ENCODE measurements around the gene SETDB1.
"Not testable (repeated sequence)": the region's sequence is repeated elsewhere in the genome, so short reads cannot be mapped to it uniquely, and the experiment has no call there.

Gene SETDB1

GRCh38 chr1:150905301-150905700, 20.9 kb upstream of the SETDB1 start:
- Histone ChIP-seq H3K36me3 (ENCODE audit: control insufficient read depth, insufficient read depth, low read length) (no peaks in the 10 kb centered on the region), H3K9ac (ENCODE audit: low read depth, low read length) (no peak overlapping the region), H3K4me3 (ENCODE audit: low read depth, low read length) (no peak overlapping the region), H3K4me1 (ENCODE audit: control insufficient read depth, insufficient read depth, low read length) (no peaks in the 10 kb centered on the region), H3K27me3 (ENCODE audit: control insufficient read depth, insufficient read depth, low read length) (no peaks in the 10 kb centered on the region), H3K9me3 (ENCODE audit: control insufficient read depth, insufficient read depth, low read length) (no peaks in the 10 kb centered on the region)

- no peak overlapping the region for H3K9ac ChIP-seq (ENCODE audit: low read depth, low read length)
- H3K4me3 ChIP-seq (ENCODE audit: low read depth, low read length), result no peak overlapping the region
- no peaks in the 10 kb centered on the region for H3K36me3 ChIP-seq (ENCODE audit: control insufficient read depth, insufficient read depth, low read length)
- H3K27me3 ChIP-seq (ENCODE audit: control insufficient read depth, insufficient read depth, low read length), result no peaks in the 10 kb centered on the region
- H3K9me3 ChIP-seq (ENCODE audit: control insufficient read depth, insufficient read depth, low read length), result no peaks in the 10 kb centered on the region
- no peaks in the 10 kb centered on the region for H3K4me1 ChIP-seq (ENCODE audit: control insufficient read depth, insufficient read depth, low read length)
These were observed 19.8 kb upstream of the SETDB1 start for GRCh38 chr1:150906329-150906728.

GRCh38 chr1:150906813-150907212, 19.4 kb upstream of the SETDB1 start:
- H3K4me1 ChIP-seq (ENCODE audit: control insufficient read depth, insufficient read depth, low read length), result no peaks in the 10 kb centered on the region
- H3K9me3 ChIP-seq (ENCODE audit: control insufficient read depth, insufficient read depth, low read length), result no peaks in the 10 kb centered on the region
- H3K27me3 ChIP-seq (ENCODE audit: control insufficient read depth, insufficient read depth, low read length), result no peaks in the 10 kb centered on the region
- H3K4me3 ChIP-seq (ENCODE audit: low read depth, low read length), result no peak overlapping the region
- H3K9ac ChIP-seq (ENCODE audit: low read depth, low read length), result no peak overlapping the region
- H3K36me3 ChIP-seq (ENCODE audit: control insufficient read depth, insufficient read depth, low read length), result no peaks in the 10 kb centered on the region

- H3K36me3 ChIP-seq (ENCODE audit: control insufficient read depth, insufficient read depth, low read length), result no peaks in the 10 kb centered on the region
These were observed 16.5 kb upstream of the SETDB1 start for GRCh38 chr1:150909585-150910180.

DNA sequence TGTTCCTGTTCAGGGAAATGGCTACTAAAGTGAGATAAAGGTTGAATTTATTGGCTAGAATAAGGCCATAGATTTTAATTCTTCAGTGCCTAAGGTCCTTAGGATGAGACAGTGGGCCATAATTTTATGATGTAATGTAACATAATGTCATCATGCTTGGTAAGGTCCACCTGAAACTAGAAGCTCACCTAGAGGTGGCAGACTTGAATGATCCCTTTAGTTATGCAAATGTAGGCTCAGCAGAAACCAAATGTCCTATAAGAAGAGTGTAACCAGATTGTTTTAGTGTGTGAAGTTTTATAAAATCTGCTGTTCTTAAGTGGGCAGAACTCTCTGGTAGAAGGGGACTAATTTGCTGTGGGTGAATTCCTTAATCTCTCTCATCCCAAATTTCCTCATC, 13.5 kb upstream of the SETDB1 start:
- no peaks in the 10 kb centered on the region for H3K36me3 ChIP-seq (ENCODE audit: control insufficient read depth, insufficient read depth, low read length)

More at GRCh38 chr1:150909585-150910180, 16.5 kb upstream of the SETDB1 start:
- H3K27me3 ChIP-seq (ENCODE audit: control insufficient read depth, insufficient read depth, low read length), result no peaks in the 10 kb centered on the region
- no peaks in the 10 kb centered on the region for H3K9me3 ChIP-seq (ENCODE audit: control insufficient read depth, insufficient read depth, low read length)
- H3K9ac ChIP-seq (ENCODE audit: low read depth, low read length), result no peak overlapping the region
- H3K4me3 ChIP-seq (ENCODE audit: low read depth, low read length), result no peak overlapping the region
- H3K4me1 ChIP-seq (ENCODE audit: control insufficient read depth, insufficient read depth, low read length), result peaks cover 5% of the 10 kb centered on the region

GRCh38 chr1:150917387-150917786, 8.8 kb upstream of the SETDB1 start:
- H3K4me3 ChIP-seq (ENCODE audit: low read depth, low read length), result no peak overlapping the region
- peaks cover 6% of the 10 kb centered on the region for H3K4me1 ChIP-seq (ENCODE audit: control insufficient read depth, insufficient read depth, low read length)
- H3K27me3 ChIP-seq (ENCODE audit: control insufficient read depth, insufficient read depth, low read length), result no peaks in the 10 kb centered on the region
- no peaks in the 10 kb centered on the region for H3K9me3 ChIP-seq (ENCODE audit: control insufficient read depth, insufficient read depth, low read length)
- no peaks in the 10 kb centered on the region for H3K36me3 ChIP-seq (ENCODE audit: control insufficient read depth, insufficient read depth, low read length)
- H3K9ac ChIP-seq (ENCODE audit: low read depth, low read length), result no peak overlapping the region

More for the DNA sequence above, 13.5 kb upstream of the SETDB1 start:
- Histone ChIP-seq H3K4me1 (ENCODE audit: control insufficient read depth, insufficient read depth, low read length) (peaks cover 5% of the 10 kb centered on the region), H3K9me3 (ENCODE audit: control insufficient read depth, insufficient read depth, low read length) (no peaks in the 10 kb centered on the region), H3K27me3 (ENCODE audit: control insufficient read depth, insufficient read depth, low read length) (no peaks in the 10 kb centered on the region), H3K4me3 (ENCODE audit: low read depth, low read length) (no peak overlapping the region), H3K9ac (ENCODE audit: low read depth, low read length) (no peak overlapping the region)

DNA sequence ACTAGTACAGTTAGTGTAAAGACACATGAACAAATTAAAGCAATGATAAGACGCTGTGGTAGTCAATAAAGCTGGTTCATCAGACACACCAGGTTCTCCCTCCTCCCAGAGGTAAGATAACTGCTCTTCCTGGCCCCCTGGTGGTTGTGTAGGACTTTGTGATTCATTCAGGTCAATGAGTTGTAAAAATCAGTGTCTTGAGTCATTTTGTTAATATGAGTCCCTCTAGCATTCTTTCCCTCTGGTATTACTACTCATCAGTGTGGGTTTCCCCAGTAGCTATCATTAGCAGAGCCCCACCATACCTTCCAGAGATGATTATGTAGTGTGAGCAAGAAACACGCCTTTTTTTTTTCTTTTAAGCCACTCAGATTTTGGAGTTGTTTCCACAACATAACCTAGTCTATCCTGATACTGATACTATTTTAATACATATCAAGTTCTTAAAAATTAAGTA, 3.6 kb upstream of the SETDB1 start:
- peaks cover 2% of the 10 kb centered on the region for H3K4me1 ChIP-seq (ENCODE audit: control insufficient read depth, insufficient read depth, low read length)
- no peaks in the 10 kb centered on the region for H3K36me3 ChIP-seq (ENCODE audit: control insufficient read depth, insufficient read depth, low read length)
- H3K9ac ChIP-seq (ENCODE audit: low read depth, low read length), result no peak overlapping the region
- no peaks in the 10 kb centered on the region for H3K9me3 ChIP-seq (ENCODE audit: control insufficient read depth, insufficient read depth, low read length)
- no peaks in the 10 kb centered on the region for H3K27me3 ChIP-seq (ENCODE audit: control insufficient read depth, insufficient read depth, low read length)
- no peak overlapping the region for H3K4me3 ChIP-seq (ENCODE audit: low read depth, low read length)

- H3K9ac ChIP-seq (ENCODE audit: low read depth, low read length), result no peak overlapping the region
- H3K27me3 ChIP-seq (ENCODE audit: control insufficient read depth, insufficient read depth, low read length), result no peaks in the 10 kb centered on the region
- H3K4me1 ChIP-seq (ENCODE audit: control insufficient read depth, insufficient read depth, low read length), result peaks cover 2% of the 10 kb centered on the region
- H3K9me3 ChIP-seq (ENCODE audit: control insufficient read depth, insufficient read depth, low read length), result no peaks in the 10 kb centered on the region
- H3K36me3 ChIP-seq (ENCODE audit: control insufficient read depth, insufficient read depth, low read length), result peaks cover 6% of the 10 kb centered on the region
- no peak overlapping the region for H3K4me3 ChIP-seq (ENCODE audit: low read depth, low read length)
These were observed 1.1 kb upstream of the SETDB1 start for GRCh38 chr1:150925080-150925479.

GRCh38 chr1:150927624-150928023, 1.5 kb downstream of the SETDB1 start:
- Histone ChIP-seq H3K9me3 (ENCODE audit: control insufficient read depth, insufficient read depth, low read length) (no peaks in the 10 kb centered on the region), H3K27me3 (ENCODE audit: control insufficient read depth, insufficient read depth, low read length) (no peaks in the 10 kb centered on the region), H3K4me1 (ENCODE audit: control insufficient read depth, insufficient read depth, low read length) (no peaks in the 10 kb centered on the region), H3K36me3 (ENCODE audit: control insufficient read depth, insufficient read depth, low read length) (peaks cover 9% of the 10 kb centered on the region), H3K4me3 (ENCODE audit: low read depth, low read length) (no peak overlapping the region), H3K9ac (ENCODE audit: low read depth, low read length) (no peak overlapping the region)

GRCh38 chr1:150928286-150928685, 2.1 kb downstream of the SETDB1 start:
- peaks cover 9% of the 10 kb centered on the region for H3K36me3 ChIP-seq (ENCODE audit: control insufficient read depth, insufficient read depth, low read length)
- no peak overlapping the region for H3K4me3 ChIP-seq (ENCODE audit: low read depth, low read length)

DNA sequence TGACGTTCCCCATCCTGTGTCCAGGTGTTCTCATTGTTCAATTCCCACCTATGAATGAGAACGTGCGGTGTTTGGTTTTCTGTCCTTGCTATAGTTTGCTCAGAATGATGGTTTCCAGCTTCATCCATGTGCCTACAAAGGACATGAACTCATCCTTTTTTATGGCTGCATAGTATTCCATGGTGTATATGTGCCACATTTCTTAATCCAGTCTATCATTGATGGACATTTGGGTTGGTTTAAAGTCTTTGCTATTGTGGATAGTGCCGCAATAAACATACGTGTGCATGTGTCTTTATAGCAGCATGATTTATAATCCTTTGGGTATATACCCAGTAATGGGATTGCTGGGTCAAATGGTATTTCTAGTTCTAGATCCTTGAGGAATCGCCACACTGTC, 2.6 kb downstream of the SETDB1 start:
- not testable (repeated sequence) for H3K9ac ChIP-seq (ENCODE audit: low read depth, low read length); H3K4me1 ChIP-seq (ENCODE audit: control insufficient read depth, insufficient read depth, low read length); H3K36me3 ChIP-seq (ENCODE audit: control insufficient read depth, insufficient read depth, low read length); H3K4me3 ChIP-seq (ENCODE audit: low read depth, low read length); H3K27me3 ChIP-seq (ENCODE audit: control insufficient read depth, insufficient read depth, low read length); H3K9me3 ChIP-seq (ENCODE audit: control insufficient read depth, insufficient read depth, low read length)

More at GRCh38 chr1:150928286-150928685, 2.1 kb downstream of the SETDB1 start:
- Histone ChIP-seq H3K27me3 (ENCODE audit: control insufficient read depth, insufficient read depth, low read length) (no peaks in the 10 kb centered on the region), H3K9ac (ENCODE audit: low read depth, low read length) (no peak overlapping the region), H3K9me3 (ENCODE audit: control insufficient read depth, insufficient read depth, low read length) (no peaks in the 10 kb centered on the region), H3K4me1 (ENCODE audit: control insufficient read depth, insufficient read depth, low read length) (no peaks in the 10 kb centered on the region)

DNA sequence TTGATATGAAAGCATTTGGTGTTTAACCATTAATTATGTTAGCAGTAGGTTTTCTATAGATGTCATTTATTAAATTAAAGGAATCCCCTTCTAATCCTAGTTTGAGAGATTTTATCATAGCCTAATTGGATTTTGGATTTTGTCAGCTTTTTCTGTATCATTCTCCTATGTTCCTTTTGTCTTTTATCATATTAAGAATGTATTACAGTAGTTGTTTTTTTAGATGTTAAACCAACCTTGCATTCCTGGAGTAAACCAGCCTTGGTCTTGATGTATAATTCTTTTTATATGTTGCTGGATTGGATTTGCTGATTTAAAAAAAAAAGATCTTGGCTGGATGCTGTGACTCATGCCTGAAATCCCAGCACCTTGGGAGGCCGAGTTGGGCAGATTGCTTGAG, 5.6 kb downstream of the SETDB1 start:
- Histone ChIP-seq H3K4me1 (ENCODE audit: control insufficient read depth, insufficient read depth, low read length) (no peaks in the 10 kb centered on the region), H3K27me3 (ENCODE audit: control insufficient read depth, insufficient read depth, low read length) (no peaks in the 10 kb centered on the region), H3K4me3 (ENCODE audit: low read depth, low read length) (no peak overlapping the region), H3K36me3 (ENCODE audit: control insufficient read depth, insufficient read depth, low read length) (peaks cover 9% of the 10 kb centered on the region), H3K9me3 (ENCODE audit: control insufficient read depth, insufficient read depth, low read length) (no peaks in the 10 kb centered on the region), H3K9ac (ENCODE audit: low read depth, low read length) (no peak overlapping the region)
